Activated CD8-positive, alpha-beta T cell treated with anti-CD3 and anti-CD28 coated beads, Interleukin-2, amount 10 ng/mL, durations not matched to agents 7 days and 5 days (primary cell): ENCODE results near the gene UTF1. TPM values are rescaled to one million over a fixed set of nuclear protein-coding genes. Genes with fewer than 3 reads are reported as not detected.

Experiments used
- ATAC-seq: fragments of 150-1000 bp; cut with Tn5 transposase; one replicate; pipeline ENCODE4 v1.10.0; 2021; ENCODE audit warnings: moderate library complexity
- CTCF ChIA-PET: fragments of 350-600 bp; sonication (Branson Sonifier 250); formaldehyde crosslinking; loops from one replicate; lab custom pipeline; 2021; ENCODE audit warnings: antibody characterized with exemption; lab: Charles Lee
- POLR2A ChIA-PET: fragments of 350-600 bp; sonication (Branson Sonifier 250); formaldehyde crosslinking; loops from one replicate; lab custom pipeline; 2021; ENCODE audit warnings: antibody characterized with exemption; lab: Charles Lee
- DNase-seq: peaks from one replicate; pipeline ENCODE4 v3.0.0-alpha.2; 2020
- H3K27ac Mint-ChIP-seq: one replicate; pipeline ENCODE4 v1.8.0; 2021; ENCODE audit warnings: mild to moderate bottlenecking, mixed read lengths
- H3K27me3 Mint-ChIP-seq: one replicate; pipeline ENCODE4 v1.8.0; 2021; ENCODE audit warnings: low read depth, mixed read lengths
- H3K36me3 Mint-ChIP-seq: one replicate; pipeline ENCODE4 v1.8.0; 2021; ENCODE audit warnings: low read depth, mixed read lengths
- H3K4me1 Mint-ChIP-seq: one replicate; pipeline ENCODE4 v1.8.0; 2021; ENCODE audit warnings: low read depth, mixed read lengths
- H3K4me3 Mint-ChIP-seq: one replicate; pipeline ENCODE4 v1.8.0; 2021; ENCODE audit warnings: mild to moderate bottlenecking, mixed read lengths
- H3K9me3 Mint-ChIP-seq: one replicate; pipeline ENCODE4 v1.8.0; 2022; ENCODE audit warnings: mixed read lengths; ENCODE audit not compliant: insufficient read depth
- total RNA-seq, 2 experiments: library from RNA; stranded (reverse); gene quantifications; one replicate each; pipeline ENCODE4 v1.2.3, GENCODE V29; 2021

UTF1 gene
- total RNA-seq, 2 experiments from 2014 or later: not detected

DNA sequence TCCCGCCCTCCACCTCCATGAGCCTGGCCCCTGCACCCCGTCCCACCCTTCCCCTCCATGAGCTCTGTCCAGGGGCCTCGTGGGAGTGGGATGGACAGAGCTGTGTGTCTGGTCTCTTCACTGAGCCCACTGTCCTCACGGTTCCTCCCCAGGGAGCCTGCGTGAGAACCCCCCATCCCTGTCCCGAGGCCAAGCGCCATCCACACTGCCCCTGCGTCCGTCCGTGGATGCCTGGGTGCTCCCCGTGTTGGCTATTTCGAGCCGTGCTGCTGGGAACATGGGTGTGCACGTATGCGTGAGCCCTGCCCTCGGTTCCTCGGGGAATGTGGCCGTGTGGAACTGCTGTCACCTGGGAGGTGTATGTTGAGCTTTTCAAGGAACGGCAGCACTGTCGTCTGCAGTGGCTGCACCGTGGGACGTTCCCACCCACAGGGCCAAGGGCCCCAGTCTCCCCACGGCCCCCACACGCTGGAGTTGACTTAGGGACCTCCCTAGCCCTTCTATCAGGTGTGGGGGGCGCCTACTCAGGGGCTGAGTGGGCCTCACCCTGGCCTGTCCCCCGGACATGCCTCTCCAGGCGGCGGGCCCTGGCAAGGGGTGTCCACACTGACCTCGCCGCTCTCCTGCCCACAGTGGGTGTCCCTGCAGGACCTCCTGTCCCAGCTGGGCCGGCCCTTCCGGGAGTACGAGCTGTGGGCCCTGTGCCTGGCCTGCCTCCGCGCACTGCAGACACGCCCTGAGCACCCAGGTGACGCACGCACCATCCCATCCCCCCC, 41.9 kb upstream of the UTF1 start:
- no peaks in the 10 kb centered on the region for H3K9me3 Mint-ChIP-seq
- H3K27me3 Mint-ChIP-seq: peaks cover 7% of the 10 kb centered on the region
- ATAC-seq (no peak), DNase-seq (no peak)
- ChIA-PET CTCF (no interaction called here), POLR2A (no interaction called here)
- no peak overlapping the region for H3K4me3 Mint-ChIP-seq
- no peaks in the 10 kb centered on the region for H3K4me1 Mint-ChIP-seq
- H3K27ac Mint-ChIP-seq: no peak overlapping the region
- no peaks in the 10 kb centered on the region for H3K36me3 Mint-ChIP-seq

DNA sequence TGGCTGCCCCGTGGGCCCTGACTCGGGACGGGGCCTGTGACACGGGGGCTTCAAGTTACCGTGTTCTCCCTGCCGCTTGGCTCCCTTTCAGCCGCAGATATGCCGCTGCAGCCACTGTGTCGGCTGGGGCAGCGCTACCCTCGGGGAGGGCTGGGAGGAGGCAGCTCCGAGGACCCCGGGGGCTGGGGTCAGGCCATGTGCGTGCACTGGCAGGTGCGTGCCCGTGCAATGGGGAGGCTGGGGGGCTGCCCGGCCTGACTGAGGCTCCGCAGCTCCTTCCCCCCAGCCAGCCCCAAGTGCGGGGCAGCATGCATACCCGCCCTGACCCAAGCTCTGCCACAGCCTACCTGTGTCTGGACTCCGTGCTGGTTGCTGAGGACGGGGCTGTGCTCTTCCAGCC, 40.8 kb upstream of the UTF1 start:
- CTCF ChIA-PET: no interaction called here
- Mint-ChIP-seq H3K4me1 (no peaks in the 10 kb centered on the region), H3K9me3 (no peaks in the 10 kb centered on the region)

DNA sequence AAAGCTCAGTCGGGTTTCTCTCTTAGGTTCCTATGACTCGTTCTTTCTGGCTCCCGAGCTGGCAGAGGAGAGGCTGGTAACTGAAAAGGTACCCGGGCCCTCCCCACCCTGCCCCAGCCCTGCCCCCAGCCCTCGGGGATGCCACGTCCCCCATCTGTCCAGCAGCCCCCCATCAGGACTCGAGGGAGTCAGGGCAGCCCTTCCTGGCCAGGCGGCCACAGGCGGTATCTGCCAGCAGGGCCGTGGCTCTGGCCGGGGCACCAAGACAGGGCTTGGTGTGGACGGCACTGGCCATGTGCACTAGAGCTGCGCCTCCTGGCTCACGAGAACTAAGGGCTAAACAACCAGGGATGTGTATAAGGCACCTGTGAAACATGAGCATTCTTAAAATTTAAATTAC, 40.3 kb upstream of the UTF1 start:
- ATAC-seq (no peak), DNase-seq (no peak)
- peaks cover 9% of the 10 kb centered on the region for H3K27me3 Mint-ChIP-seq
- H3K9me3 Mint-ChIP-seq: no peaks in the 10 kb centered on the region
- no peak overlapping the region for H3K27ac Mint-ChIP-seq
- no peaks in the 10 kb centered on the region for H3K4me1 Mint-ChIP-seq
- H3K36me3 Mint-ChIP-seq: no peaks in the 10 kb centered on the region
- ChIA-PET POLR2A (no interaction called here), CTCF (no interaction called here)
- H3K4me3 Mint-ChIP-seq: no peak overlapping the region

More for the DNA sequence above, 40.8 kb upstream of the UTF1 start:
- ATAC-seq (no peak), DNase-seq (no peak)
- Mint-ChIP-seq H3K36me3 (no peaks in the 10 kb centered on the region), H3K27me3 (peaks cover 9% of the 10 kb centered on the region), H3K27ac (no peak overlapping the region), H3K4me3 (no peak overlapping the region)
- POLR2A ChIA-PET: interaction anchor here (0.5 kb wide), 1 partner anchor 249 kb away, joined by 3 read pairs; no protein-coding TSS in a partner anchor

DNA sequence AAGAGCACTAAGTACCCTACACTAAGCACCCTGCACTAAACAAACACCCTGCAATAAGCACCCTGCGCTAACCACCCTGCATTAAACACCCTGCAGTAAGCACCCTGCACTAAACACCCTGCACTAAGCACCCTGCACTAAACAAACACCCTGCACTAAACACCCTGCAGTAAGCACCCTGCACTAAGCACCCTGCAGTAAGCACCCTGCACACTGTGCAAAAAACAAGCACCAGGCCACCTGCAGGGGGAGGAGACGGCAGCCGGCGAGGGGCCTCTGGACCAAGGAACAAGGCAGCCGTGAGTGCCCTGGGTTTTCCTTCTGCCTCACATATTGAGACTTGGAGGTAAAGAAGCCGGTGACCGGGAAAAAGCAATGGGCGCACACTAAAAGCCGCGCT, 39.8 kb upstream of the UTF1 start:
- Mint-ChIP-seq H3K36me3 (no peaks in the 10 kb centered on the region), H3K9me3 (no peaks in the 10 kb centered on the region), H3K4me3 (no peak overlapping the region), H3K4me1 (no peaks in the 10 kb centered on the region), H3K27me3 (peaks cover 9% of the 10 kb centered on the region), H3K27ac (no peak overlapping the region)
- CTCF ChIA-PET: no interaction called here
- POLR2A ChIA-PET: no interaction called here
- no peak for ATAC-seq
- no peak for DNase-seq

DNA sequence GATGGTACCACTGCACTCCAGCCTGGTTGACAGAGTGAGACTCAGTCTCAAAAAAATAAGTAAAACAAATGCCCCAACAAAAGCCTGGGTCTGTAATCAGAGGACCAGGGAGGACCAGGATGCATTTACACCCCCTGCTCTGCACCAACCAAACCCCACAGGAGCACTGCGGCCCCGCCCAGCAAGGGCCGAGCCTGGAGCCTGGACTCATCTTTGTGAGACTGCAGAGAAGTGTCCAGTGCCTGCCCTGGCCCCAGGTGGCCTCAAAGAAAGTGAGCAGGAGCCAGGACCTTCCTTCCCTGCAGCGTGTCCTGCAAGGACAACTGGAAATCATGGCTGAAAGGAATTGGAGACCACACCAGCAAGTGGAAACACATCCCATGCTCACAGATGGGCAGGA, 38.4 kb upstream of the UTF1 start:
- Mint-ChIP-seq H3K4me1 (no peaks in the 10 kb centered on the region), H3K27me3 (peaks cover 9% of the 10 kb centered on the region), H3K4me3 (no peak overlapping the region), H3K9me3 (no peaks in the 10 kb centered on the region), H3K27ac (no peak overlapping the region), H3K36me3 (no peaks in the 10 kb centered on the region)
- ChIA-PET CTCF (no interaction called here), POLR2A (no interaction called here)
- ATAC-seq (no peak), DNase-seq (no peak)

DNA sequence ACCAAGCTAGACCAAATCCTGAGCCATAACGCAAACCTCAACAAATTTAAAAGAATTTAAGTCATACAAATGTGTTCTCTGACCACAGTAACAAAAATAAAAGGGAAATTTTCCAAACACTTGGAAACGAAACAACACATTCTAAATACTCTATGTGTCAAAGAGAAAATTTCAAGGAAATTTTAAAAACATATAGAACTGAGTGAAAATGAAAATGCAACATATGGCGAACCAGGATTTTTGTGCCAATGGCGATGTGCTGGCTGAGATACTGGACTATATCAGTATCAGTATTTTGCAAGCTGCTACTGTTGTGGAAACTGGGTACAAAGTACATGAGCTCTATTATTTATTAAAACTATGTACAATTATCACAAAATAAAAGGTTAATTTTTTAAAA, 35.9 kb upstream of the UTF1 start:
- Mint-ChIP-seq H3K4me3 (no peak overlapping the region), H3K4me1 (no peaks in the 10 kb centered on the region), H3K27ac (no peak overlapping the region), H3K27me3 (peaks cover 9% of the 10 kb centered on the region), H3K9me3 (no peaks in the 10 kb centered on the region), H3K36me3 (no peaks in the 10 kb centered on the region)
- ChIA-PET POLR2A (no interaction called here), CTCF (no interaction called here)
- ATAC-seq (no peak), DNase-seq (no peak)

DNA sequence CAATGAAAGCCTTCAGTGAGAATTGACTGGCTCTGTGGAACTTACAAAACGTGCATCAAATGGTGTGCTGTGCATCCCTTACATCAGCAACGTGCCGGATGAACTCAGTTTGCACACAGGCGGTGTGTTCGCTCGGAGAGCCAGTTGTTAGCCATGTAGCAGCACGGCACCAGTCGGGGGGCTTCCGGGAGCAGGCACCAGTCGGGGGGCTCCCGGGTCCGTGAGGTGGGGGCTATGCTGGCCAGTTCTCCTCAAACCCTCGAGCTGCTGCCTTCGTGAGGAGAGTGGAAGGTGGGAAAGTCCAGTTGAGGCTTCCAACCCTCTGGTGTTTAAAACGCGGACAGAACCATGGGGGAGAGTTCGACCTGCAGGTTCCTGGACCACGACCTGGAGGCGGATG, 34.9 kb upstream of the UTF1 start:
- ChIA-PET CTCF (no interaction called here), POLR2A (no interaction called here)
- ATAC-seq: no peak
- Mint-ChIP-seq H3K4me3 (no peak overlapping the region), H3K27ac (no peak overlapping the region), H3K36me3 (no peaks in the 10 kb centered on the region), H3K27me3 (peaks cover 9% of the 10 kb centered on the region), H3K9me3 (no peaks in the 10 kb centered on the region), H3K4me1 (no peaks in the 10 kb centered on the region)
- DNase-seq: no peak

DNA sequence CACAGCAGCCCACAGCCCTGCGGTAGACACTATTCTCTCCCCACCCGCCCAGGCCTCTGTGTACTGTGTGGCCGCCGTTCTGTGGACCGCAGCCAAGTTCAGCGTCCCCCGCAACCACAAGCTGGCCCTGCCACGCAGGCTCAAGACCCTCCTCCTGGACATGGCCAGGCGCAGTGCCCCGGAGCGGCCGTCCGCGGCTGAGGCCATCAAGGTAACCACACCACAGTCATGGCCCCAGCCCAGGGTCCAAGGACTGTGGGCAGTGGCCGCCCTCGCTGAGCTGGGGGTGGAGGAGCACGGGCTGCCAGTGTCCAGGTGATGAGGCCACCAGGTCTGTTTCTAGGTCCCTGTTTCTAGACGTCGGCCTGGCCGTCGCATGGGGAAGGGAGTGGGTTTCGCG, 34.4 kb upstream of the UTF1 start:
- no peak for ATAC-seq
- peaks cover 9% of the 10 kb centered on the region for H3K27me3 Mint-ChIP-seq
- H3K27ac Mint-ChIP-seq: no peak overlapping the region
- no peaks in the 10 kb centered on the region for H3K9me3 Mint-ChIP-seq
- no peak for DNase-seq
- CTCF ChIA-PET: no interaction called here
- no peaks in the 10 kb centered on the region for H3K36me3 Mint-ChIP-seq
- H3K4me1 Mint-ChIP-seq: no peaks in the 10 kb centered on the region
- no peak overlapping the region for H3K4me3 Mint-ChIP-seq
- POLR2A ChIA-PET: no interaction called here

DNA sequence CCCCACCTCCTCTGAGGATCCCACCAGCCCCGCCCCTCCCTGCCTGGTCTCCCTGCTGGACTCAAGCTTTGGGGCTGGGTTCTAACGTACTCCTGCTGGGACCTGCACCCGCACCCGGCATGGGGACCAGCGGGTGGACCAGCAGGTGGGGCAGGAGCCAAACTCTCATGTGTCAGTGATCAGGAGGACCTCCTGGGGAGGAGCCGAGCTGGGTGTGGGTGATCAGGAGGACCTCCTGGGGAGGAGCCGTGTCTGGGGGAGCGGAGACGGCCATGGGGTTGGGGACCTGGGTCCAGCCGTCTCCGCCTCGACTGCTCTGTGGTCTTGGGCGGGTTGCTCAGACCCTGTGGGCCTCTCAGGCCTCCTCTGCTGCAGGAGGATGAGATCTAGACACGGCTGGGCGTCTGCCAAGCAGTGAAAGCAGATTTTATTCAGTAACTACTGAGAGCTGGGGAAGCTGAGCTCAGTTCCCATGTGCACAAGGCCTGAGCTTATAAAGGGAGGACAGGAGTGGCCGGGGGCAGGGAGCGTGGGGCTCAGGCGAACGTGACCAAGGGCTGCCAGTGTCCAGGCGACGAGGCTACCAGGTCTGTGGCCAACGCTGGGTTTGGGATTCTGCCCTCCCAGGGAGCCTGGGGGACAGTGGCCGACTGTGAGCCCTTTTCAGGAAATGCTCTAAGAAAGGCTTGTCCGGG, 33.6 kb upstream of the UTF1 start:
- CTCF ChIA-PET: no interaction called here

DNA sequence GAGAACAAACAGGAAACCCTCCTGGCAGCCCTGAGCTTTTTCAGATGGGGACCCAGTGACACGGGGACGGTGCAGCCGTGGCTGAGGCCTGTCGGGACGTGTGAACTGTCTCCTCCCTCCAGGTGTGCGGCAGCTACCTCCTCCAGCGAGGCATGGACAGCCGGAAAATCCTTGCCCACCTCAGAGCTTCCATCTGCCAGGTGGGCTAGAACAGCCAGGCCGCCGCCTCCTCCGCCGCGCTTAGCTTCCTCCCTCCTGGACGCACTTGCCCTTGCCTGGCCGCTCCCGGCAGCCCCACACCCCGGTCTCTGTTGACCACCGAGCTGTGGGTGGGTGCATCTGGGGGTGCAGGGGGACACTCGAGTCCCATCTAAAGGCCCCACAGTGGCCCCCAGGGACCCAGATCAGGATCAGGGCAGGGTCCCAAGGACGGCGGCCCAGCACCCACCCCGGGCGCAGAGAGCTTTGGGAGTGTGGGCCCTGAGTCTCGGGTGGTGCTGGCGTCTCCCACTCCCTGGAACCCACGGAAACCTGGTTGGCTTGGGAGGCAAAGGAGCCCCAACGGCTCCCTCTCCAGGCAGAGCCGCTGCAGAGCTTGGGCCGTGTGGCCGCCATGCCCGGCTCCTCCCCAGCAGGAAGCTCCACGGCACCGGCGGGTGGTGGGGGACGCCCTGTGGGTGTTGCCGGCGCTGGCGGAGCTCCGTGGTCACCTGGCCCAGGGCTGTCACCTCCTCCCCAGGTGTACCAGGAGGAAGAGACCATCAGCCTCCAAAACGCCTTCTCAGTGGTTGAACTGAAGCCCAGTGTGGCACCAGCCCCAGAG, 32.9 kb upstream of the UTF1 start:
- no peaks in the 10 kb centered on the region for H3K4me1 Mint-ChIP-seq

More for the DNA sequence above, 33.6 kb upstream of the UTF1 start:
- ATAC-seq: no peak
- Mint-ChIP-seq H3K36me3 (no peaks in the 10 kb centered on the region), H3K27me3 (peaks cover 9% of the 10 kb centered on the region), H3K27ac (no peak overlapping the region), H3K4me3 (no peak overlapping the region), H3K4me1 (no peaks in the 10 kb centered on the region), H3K9me3 (no peaks in the 10 kb centered on the region)
- POLR2A ChIA-PET: no interaction called here
- no peak for DNase-seq

DNA sequence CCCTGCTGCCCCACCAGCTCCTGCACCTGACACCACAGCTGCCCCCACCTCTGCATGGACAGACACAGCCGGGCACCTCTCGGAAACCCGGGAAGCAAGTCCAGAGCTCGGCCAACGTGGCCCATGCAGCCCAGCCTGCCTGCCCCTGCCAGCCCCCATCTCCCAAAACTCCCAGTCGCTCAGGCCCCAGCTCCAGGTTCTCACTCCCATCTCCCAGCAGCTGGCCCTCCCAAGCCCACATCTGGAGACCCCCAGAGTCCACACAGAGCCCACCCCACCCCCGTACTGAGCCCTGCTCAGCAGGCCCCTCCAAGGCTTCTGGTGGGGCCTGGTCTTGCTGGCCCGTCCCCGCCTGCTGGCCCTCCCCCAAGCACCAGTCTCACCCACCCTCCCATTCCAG, 32.2 kb upstream of the UTF1 start:
- ATAC-seq (no peak), DNase-seq (no peak)
- ChIA-PET POLR2A (no interaction called here), CTCF (no interaction called here)
- Mint-ChIP-seq H3K36me3 (no peaks in the 10 kb centered on the region), H3K27me3 (peaks cover 2% of the 10 kb centered on the region), H3K27ac (no peak overlapping the region), H3K4me3 (no peak overlapping the region), H3K4me1 (no peaks in the 10 kb centered on the region), H3K9me3 (no peaks in the 10 kb centered on the region)

More for the DNA sequence above, 32.9 kb upstream of the UTF1 start:
- DNase-seq: no peak
- Mint-ChIP-seq H3K4me3 (no peak overlapping the region), H3K36me3 (no peaks in the 10 kb centered on the region), H3K9me3 (no peaks in the 10 kb centered on the region), H3K27ac (no peak overlapping the region), H3K27me3 (peaks cover 7% of the 10 kb centered on the region)
- ATAC-seq: no peak
- POLR2A ChIA-PET: no interaction called here
- CTCF ChIA-PET: no interaction called here

DNA sequence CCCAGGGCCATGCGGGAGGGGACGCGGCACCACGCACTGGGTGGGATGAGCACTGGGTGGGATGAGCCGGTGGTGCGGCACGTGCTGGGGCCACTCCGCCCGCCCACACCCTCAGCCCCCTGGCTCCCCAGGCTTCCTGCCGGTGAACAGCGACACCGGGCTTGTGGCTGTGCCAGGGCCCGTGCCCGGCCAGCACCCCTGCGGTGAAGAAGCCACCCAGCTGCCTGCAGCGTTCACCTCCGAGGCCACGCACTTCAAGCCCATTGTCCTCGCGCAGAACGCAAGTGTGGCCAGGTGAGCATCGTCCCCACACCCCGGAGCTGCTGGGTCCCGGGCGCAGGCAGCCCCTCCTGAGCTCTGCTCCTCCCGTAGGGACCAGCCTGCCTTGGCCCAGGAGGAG, 31.8 kb upstream of the UTF1 start:
- Mint-ChIP-seq H3K4me3 (no peak overlapping the region), H3K36me3 (no peaks in the 10 kb centered on the region), H3K9me3 (no peaks in the 10 kb centered on the region), H3K27me3 (peaks cover 2% of the 10 kb centered on the region), H3K4me1 (no peaks in the 10 kb centered on the region), H3K27ac (no peak overlapping the region)
- DNase-seq: no peak
- CTCF ChIA-PET: no interaction called here
- no peak for ATAC-seq
- POLR2A ChIA-PET: no interaction called here
